Activated CD8-positive, alpha-beta T cell treated with anti-CD3 and anti-CD28 coated beads for 36 hours (primary cell): Measurements from ENCODE around the gene ITK. TPM values are rescaled to one million over a fixed set of nuclear protein-coding genes. Genes with fewer than 3 reads are reported as not detected.

Source experiments
- ATAC-seq: fragments of 200-7000 bp; cut with Tn5 transposase; one replicate; pipeline ENCODE4 v1.10.0; 2021; ENCODE audit warnings: mild to moderate bottlenecking, moderate library complexity
- CTCF ChIA-PET: fragments of 350-600 bp; sonication (Branson Sonifier 250); formaldehyde crosslinking; loops from one replicate; lab custom pipeline; 2021; ENCODE audit warnings: antibody characterized with exemption; lab: Charles Lee
- POLR2A ChIA-PET: fragments of 350-600 bp; sonication (Branson Sonifier 250); formaldehyde crosslinking; loops from one replicate; lab custom pipeline; 2021; ENCODE audit warnings: antibody characterized with exemption; lab: Charles Lee
- DNase-seq: peaks from one replicate; pipeline ENCODE4 v3.0.0-alpha.2; 2020
- H3K27ac Mint-ChIP-seq: one replicate; pipeline ENCODE4 v1.8.0; 2021; ENCODE audit warnings: mild to moderate bottlenecking, mixed read lengths
- H3K27me3 Mint-ChIP-seq: one replicate; pipeline ENCODE4 v1.8.0; 2021; ENCODE audit warnings: mixed read lengths
- H3K36me3 Mint-ChIP-seq: one replicate; pipeline ENCODE4 v1.8.0; 2021; ENCODE audit warnings: low read depth, mixed read lengths
- H3K4me1 Mint-ChIP-seq: one replicate; pipeline ENCODE4 v1.8.0; 2021; ENCODE audit warnings: low read depth, mixed read lengths
- H3K4me3 Mint-ChIP-seq: one replicate; pipeline ENCODE4 v1.8.0; 2021; ENCODE audit warnings: mild to moderate bottlenecking, moderate library complexity, mixed read lengths
- H3K9me3 Mint-ChIP-seq: one replicate; pipeline ENCODE4 v1.8.0; 2021; ENCODE audit warnings: mixed read lengths
- CTCF ChIP-seq: fragments of 200-600 bp; IDR thresholded peaks from one replicate; pipeline ENCODE4 v1.8.0; 2022; ENCODE audit warnings: antibody characterized with exemption, mild to moderate bottlenecking
- intact Hi-C: fragments of 100-400 bp; cut with micrococcal nuclease; formaldehyde crosslinking; loops from one replicate; pipeline ENCODE4 v1.10.0; 2022
- total RNA-seq, 2 experiments: library from RNA; stranded (reverse); gene quantifications; one replicate each; pipeline ENCODE4 v1.2.3, GENCODE V29; 2021

Gene ITK
- total RNA-seq, 2 experiments from 2014 or later, result 229 to 236 TPM

GRCh38 chr5:157263496-157264090 is 83.0 kb downstream of the ITK start:
- intact Hi-C loops, result no loop called here
- Mint-ChIP-seq H3K27me3 (no peaks in the 10 kb centered on the region), H3K4me3 (no peak overlapping the region), H3K4me1 (peaks cover 65% of the 10 kb centered on the region), H3K27ac (no peak overlapping the region), H3K36me3 (peaks cover 21% of the 10 kb centered on the region), H3K9me3 (no peaks in the 10 kb centered on the region)
- ChIA-PET CTCF (interaction anchor here (1.0 to 5.0 kb wide), 8 partner anchors 10 to 115 kb away, joined by 3 to 38 read pairs (median 4); no protein-coding TSS in a partner anchor), POLR2A (interaction anchor here (0.7 to 8.5 kb wide), 4 partner anchors 8 to 48 kb away, joined by 3 to 98 read pairs (median 6); no protein-coding TSS in a partner anchor)
- DNase-seq, result no peak
- no peak for ATAC-seq
- no peak for TF ChIP-seq CTCF

- intact Hi-C loops, result loop anchor here (5.0 kb wide), 1 partner anchor 118 kb away; no protein-coding TSS in a partner anchor
- H3K36me3 Mint-ChIP-seq, result peaks cover 39% of the 10 kb centered on the region
- no peak for TF ChIP-seq CTCF
- CTCF ChIA-PET, result interaction anchor here (1.3 to 5.0 kb wide), 3 partner anchors 9 to 15 kb away, joined by 3 to 38 read pairs (median 8); no protein-coding TSS in a partner anchor
- H3K4me1 Mint-ChIP-seq, result peaks cover 65% of the 10 kb centered on the region
- DNase-seq (peak; percentile 90), ATAC-seq (peak; percentile 80)
- H3K27ac Mint-ChIP-seq, result peak within 1 kb of the TSS; percentile 97
- no peaks in the 10 kb centered on the region for H3K27me3 Mint-ChIP-seq
- POLR2A ChIA-PET, result interaction anchor here (0.6 to 8.5 kb wide), 16 partner anchors 10 to 83 kb away, joined by 3 to 98 read pairs (median 4); no protein-coding TSS in a partner anchor
- H3K4me3 Mint-ChIP-seq, result peak within 1 kb of the TSS; percentile 91
- no peaks in the 10 kb centered on the region for H3K9me3 Mint-ChIP-seq
These were observed 85.2 kb downstream of the ITK start, which contains the start of gene CYFIP2 for GRCh38 chr5:157265714-157266285. CYFIP2 (plus strand) TSS chr5:157266123; CDS start chr5:157285362, 19,239 bp downstream.

GRCh38 chr5:157266286-157267007 is 85.8 kb downstream of the ITK start:
- peak; percentile 26 for TF ChIP-seq CTCF
- no peaks in the 10 kb centered on the region for H3K27me3 Mint-ChIP-seq
- ChIA-PET CTCF (interaction anchor here (1.2 to 5.0 kb wide), 5 partner anchors 10 to 117 kb away, joined by 3 to 38 read pairs (median 8); no protein-coding TSS in a partner anchor), POLR2A (interaction anchor here (0.6 to 8.5 kb wide), 18 partner anchors 10 to 86 kb away, joined by 3 to 98 read pairs (median 4); partner anchors contain the start of gene ITK)
- peaks cover 46% of the 10 kb centered on the region for H3K36me3 Mint-ChIP-seq
- H3K9me3 Mint-ChIP-seq, result no peaks in the 10 kb centered on the region
- intact Hi-C loops, result loop anchor here (5.0 kb wide), 1 partner anchor 119 kb away; no protein-coding TSS in a partner anchor
- peak; percentile 76 for DNase-seq
- H3K27ac Mint-ChIP-seq, result peak overlapping the region; percentile 95
- H3K4me1 Mint-ChIP-seq, result peaks cover 66% of the 10 kb centered on the region
- peak; percentile 21 for ATAC-seq
- H3K4me3 Mint-ChIP-seq, result peak overlapping the region; percentile 83

- POLR2A ChIA-PET, result interaction anchor here (0.6 to 8.5 kb wide), 21 partner anchors 9 to 278 kb away, joined by 3 to 98 read pairs (median 4); partner anchors contain the start of genes ITK and MED7
- CTCF ChIA-PET, result interaction anchor here (0.7 to 5.0 kb wide), 8 partner anchors 10 to 118 kb away, joined by 3 to 38 read pairs (median 6); partner anchors contain the start of gene ITK
- no peaks in the 10 kb centered on the region for H3K27me3 Mint-ChIP-seq
- H3K27ac Mint-ChIP-seq, result peak overlapping the region; percentile 95
- no peaks in the 10 kb centered on the region for H3K9me3 Mint-ChIP-seq
- TF ChIP-seq CTCF, result no peak
- peaks cover 52% of the 10 kb centered on the region for H3K36me3 Mint-ChIP-seq
- DNase-seq (no peak), ATAC-seq (no peak)
- H3K4me3 Mint-ChIP-seq, result peak overlapping the region; percentile 83
- peaks cover 69% of the 10 kb centered on the region for H3K4me1 Mint-ChIP-seq
- intact Hi-C loops, result loop anchor here (5.0 kb wide), 1 partner anchor 120 kb away; no protein-coding TSS in a partner anchor
These were observed 86.4 kb downstream of the ITK start for GRCh38 chr5:157267025-157267424.
